Measurements from ENCODE around the gene RPS6KA2. TPM values are rescaled to one million over a fixed set of nuclear protein-coding genes. Genes with fewer than 3 reads are reported as not detected.

Gene RPS6KA2
- total and polyA plus RNA-seq, 2 donors (not counting 1 experiment from before 2014, with no cell fraction given): 2.2 to 16.0 TPM

Small RNA genes lying within 50 kb of the gene (small RNA-seq; reads per million reads assigned to genes)
- not detected for gene MIR1913 (ENCODE audit: insufficient read length, low read depth, low replicate concordance)

Other genes starting within 250 kb of the RPS6KA2 start
- gene MPC1, start 244.3 kb downstream of the RPS6KA2 start, total RNA-seq: 19.6 and 23.9 TPM in 2 replicates
- 17.5 and 19.8 TPM in 2 replicates for gene MPC1, start 244.3 kb downstream of the RPS6KA2 start, polyA plus RNA-seq
- gene RAMACL, start 40.6 kb downstream of the RPS6KA2 start, total RNA-seq: 2.7 and 3.3 TPM in 2 replicates
- 0.14 TPM in 1 of 2 replicates, not detected in the other for gene RAMACL, start 40.6 kb downstream of the RPS6KA2 start, polyA plus RNA-seq

All from B cell (primary cell).